Naive thymus-derived CD8-positive, alpha-beta T cell (primary cell): ENCODE data around the gene LRRC45. TPM values are rescaled to one million over a fixed set of nuclear protein-coding genes. Genes with fewer than 3 reads are reported as not detected.
"Not testable (repeated sequence)": the region's sequence is repeated elsewhere in the genome, so short reads cannot be mapped to it uniquely, and the experiment has no call there.

Source experiments
- ATAC-seq, 2 donors: fragments of 150-1000 bp; cut with Tn5 transposase in 1 of 2; sonication (Bioruptor Pico), chemical (Tn5 transposase) in 1 of 2; 1 replicate in 1 of 2; 2 replicates in 1 of 2; pipeline ENCODE4 v1.10.0; 2021; ENCODE audit warnings: mild to moderate bottlenecking in 2 of 2, moderate library complexity in 2 of 2
- POLR2A ChIA-PET: fragments of 350-600 bp; sonication (Branson Sonifier 250); formaldehyde crosslinking; loops from one replicate; lab custom pipeline; 2021; ENCODE audit warnings: antibody characterized with exemption; lab: Charles Lee
- DNase-seq, 10 donors: peaks; one replicate each; pipeline versions ENCODE4 v3.0.0 to v3.0.0-alpha.2; 2020 to 2022
- H3K27ac Mint-ChIP-seq, 10 donors: one replicate each; pipeline ENCODE4 v1.8.0; 2020 to 2022; ENCODE audit warnings: mild to moderate bottlenecking in 10 of 10, mixed read lengths in 10 of 10, moderate library complexity in 4 of 10, inconsistent platforms in 1 of 10
- H3K27me3 Mint-ChIP-seq, 5 donors: one replicate each; pipeline ENCODE4 v1.8.0; 2021 to 2022; ENCODE audit warnings: mixed read lengths in 5 of 5
- H3K36me3 Mint-ChIP-seq, 3 donors: one replicate each; pipeline ENCODE4 v1.8.0; 2020 to 2022; ENCODE audit warnings: mixed read lengths in 3 of 3, mild to moderate bottlenecking in 2 of 3, inconsistent platforms in 1 of 3
- H3K4me1 Mint-ChIP-seq, 4 donors: one replicate each; pipeline ENCODE4 v1.8.0; 2021 to 2022; ENCODE audit warnings: mixed read lengths in 4 of 4
- H3K4me3 Mint-ChIP-seq, 10 donors: one replicate each; pipeline ENCODE4 v1.8.0; 2020 to 2022; ENCODE audit warnings: mild to moderate bottlenecking in 10 of 10, mixed read lengths in 10 of 10, moderate library complexity in 6 of 10, inconsistent platforms in 1 of 10
- H3K9me3 Mint-ChIP-seq, 9 donors: one replicate each; pipeline ENCODE4 v1.8.0; 2020 to 2022; ENCODE audit warnings: mixed read lengths in 9 of 9, mild to moderate bottlenecking in 3 of 9, inconsistent platforms in 1 of 9, moderate library complexity in 1 of 9
- polyA plus RNA-seq, 3 donors: library from polyadenylated mRNA; unstranded; fragments of 300-500 nt; fragmentation: Illumina TruSeq; gene quantifications; one replicate each; pipeline ENCODE4 v1.2.3, GENCODE V29; 2021
- total RNA-seq, 8 experiments: library from RNA in 2 of 8; stranded (reverse) in 2 of 8; gene quantifications; one replicate each; pipeline ENCODE4 v1.2.3 and lab custom pipeline; 2021 to 2026

LRRC45 gene
- total and polyA plus RNA-seq, 5 experiments from 2014 or later: 2.7 to 12.5 (median 6.0) TPM

- DNase-seq: no peak
- Mint-ChIP-seq H3K36me3 (peaks cover 0 to 4% (median 3%) of the 10 kb centered on the region in 3 donors), H3K27ac (peak overlapping the region in 4 of 10 donors; percentile 34 to 95 (median 61)), H3K9me3 (no peaks in the 10 kb centered on the region), H3K4me3 (peak overlapping the region; percentile 63 to 96 (median 78)), H3K27me3 (no peaks in the 10 kb centered on the region), H3K4me1 (peaks cover 15 to 31% (median 28%) of the 10 kb centered on the region in 4 donors)
- no peak for ATAC-seq
- POLR2A ChIA-PET: interaction anchor here (0.6 to 1.5 kb wide), 6 partner anchors 13 to 134 kb away, joined by 3 to 4 read pairs (median 4); partner anchors contain the start of genes CENPX, GPS1, LRRC45 and RFNG
Measured at GRCh38 chr17:82035956-82036633, 13.0 kb downstream of the LRRC45 start.

GRCh38 chr17:82036634-82037091, 13.6 kb downstream of the LRRC45 start:
- peak overlapping the region in 2 of 10 donors; percentile 19 to 95 for H3K27ac Mint-ChIP-seq

GRCh38 chr17:82037092-82037888, 14.2 kb downstream of the LRRC45 start, which contains the start of gene DCXR:
Gene DCXR, minus strand, starts transcription at chr17:82037697. Its CDS starts 15 bp downstream, at chr17:82037682.
- ATAC-seq: peak; percentile 92 to 93
- Mint-ChIP-seq H3K27ac (peak within 1 kb of the TSS; percentile 66 to 95 (median 91)), H3K9me3 (no peaks in the 10 kb centered on the region), H3K4me1 (peaks cover 15 to 31% (median 28%) of the 10 kb centered on the region in 4 donors), H3K4me3 (peak within 1 kb of the TSS; percentile 81 to 96 (median 91)), H3K36me3 (peaks cover 0 to 4% (median 3%) of the 10 kb centered on the region in 3 donors), H3K27me3 (no peaks in the 10 kb centered on the region)
- peak; percentile 90 to 97 (median 93) for DNase-seq
- POLR2A ChIA-PET: interaction anchor here (0.6 to 2.6 kb wide), 21 partner anchors 10 to 530 kb away, joined by 3 to 23 read pairs (median 4); partner anchors contain the start of genes CENPX, DUS1L, FASN and GPS1

More at GRCh38 chr17:82036634-82037091, 13.6 kb downstream of the LRRC45 start:
- Mint-ChIP-seq H3K4me1 (peaks cover 15 to 31% (median 28%) of the 10 kb centered on the region in 4 donors), H3K36me3 (peaks cover 0 to 4% (median 3%) of the 10 kb centered on the region in 3 donors), H3K9me3 (no peaks in the 10 kb centered on the region), H3K27me3 (no peaks in the 10 kb centered on the region), H3K4me3 (peak overlapping the region; percentile 68 to 96 (median 81))
- DNase-seq (no peak), ATAC-seq (no peak)
- POLR2A ChIA-PET: interaction anchor here (0.8 to 2.5 kb wide), 6 partner anchors 14 to 121 kb away, joined by 3 to 18 read pairs (median 4); partner anchors contain the start of genes CENPX and LRRC45

GRCh38 chr17:82037889-82038195, 14.7 kb downstream of the LRRC45 start:
- Mint-ChIP-seq H3K9me3 (no peaks in the 10 kb centered on the region), H3K27ac (peak overlapping the region; percentile 66 to 95 (median 90)), H3K4me1 (peaks cover 15 to 31% (median 28%) of the 10 kb centered on the region in 4 donors), H3K4me3 (peak overlapping the region; percentile 81 to 96 (median 91)), H3K27me3 (no peaks in the 10 kb centered on the region), H3K36me3 (peaks cover 0 to 4% (median 3%) of the 10 kb centered on the region in 3 donors)
- ATAC-seq: no peak
- no peak for DNase-seq
- POLR2A ChIA-PET: interaction anchor here (0.6 to 2.6 kb wide), 18 partner anchors 10 to 531 kb away, joined by 3 to 23 read pairs (median 4); partner anchors contain the start of genes CENPX, DUS1L, FASN and GPS1

- peak overlapping the region in 1 of 10 donors; percentile 18 for H3K27ac Mint-ChIP-seq
Measured at GRCh38 chr17:82038796-82039409, 15.8 kb downstream of the LRRC45 start.

GRCh38 chr17:82039695-82040299, 16.7 kb downstream of the LRRC45 start:
- peaks cover 0 to 4% (median 3%) of the 10 kb centered on the region in 3 donors for H3K36me3 Mint-ChIP-seq
- POLR2A ChIA-PET: interaction anchor here (2.6 kb wide), 1 partner anchor 11 kb away, joined by 23 read pairs; the partner anchor contains the start of genes GPS1 and RFNG
- H3K4me1 Mint-ChIP-seq: peaks cover 14 to 31% (median 28%) of the 10 kb centered on the region in 4 donors
- no peaks in the 10 kb centered on the region for H3K27me3 Mint-ChIP-seq
- H3K4me3 Mint-ChIP-seq: no peak overlapping the region
- ATAC-seq (no peak), DNase-seq (no peak)
- no peaks in the 10 kb centered on the region for H3K9me3 Mint-ChIP-seq
- no peak overlapping the region for H3K27ac Mint-ChIP-seq

More at GRCh38 chr17:82038796-82039409, 15.8 kb downstream of the LRRC45 start:
- not testable (repeated sequence) for ATAC-seq, DNase-seq, H3K9me3 Mint-ChIP-seq, H3K36me3 Mint-ChIP-seq, H3K27me3 Mint-ChIP-seq
- Mint-ChIP-seq H3K4me3 (peak overlapping the region in 7 of 10 donors; percentile 1 to 63 (median 27)), H3K4me1 (peaks cover 15 to 31% (median 28%) of the 10 kb centered on the region in 4 donors)
- POLR2A ChIA-PET: interaction anchor here (0.6 to 2.6 kb wide), 3 partner anchors 12 to 88 kb away, joined by 3 to 23 read pairs (median 18); partner anchors contain the start of genes GPS1 and RFNG

GRCh38 chr17:82041144-82041814, 18.2 kb downstream of the LRRC45 start:
- Mint-ChIP-seq H3K36me3 (no peaks in the 10 kb centered on the region), H3K27ac (no peak overlapping the region), H3K27me3 (no peaks in the 10 kb centered on the region), H3K4me1 (peaks cover 11 to 19% (median 16%) of the 10 kb centered on the region in 4 donors), H3K9me3 (no peaks in the 10 kb centered on the region), H3K4me3 (no peak overlapping the region)
- no peak for ATAC-seq
- POLR2A ChIA-PET: interaction anchor here (0.8 kb wide), 1 partner anchor 10 kb away, joined by 4 read pairs; no protein-coding TSS in a partner anchor
- DNase-seq: no peak

- H3K27ac Mint-ChIP-seq: peak overlapping the region in 1 of 10 donors; percentile 65
- no peak for ATAC-seq
- POLR2A ChIA-PET: interaction anchor here (0.6 to 1.1 kb wide), 2 partner anchors 12 to 411 kb away, joined by 3 read pairs; no protein-coding TSS in a partner anchor
Measured at GRCh38 chr17:82042649-82043048, 19.5 kb downstream of the LRRC45 start.

GRCh38 chr17:82043507-82043906, 20.4 kb downstream of the LRRC45 start:
- POLR2A ChIA-PET: interaction anchor here (0.6 to 1.1 kb wide), 2 partner anchors 13 to 412 kb away, joined by 3 read pairs; no protein-coding TSS in a partner anchor
- Mint-ChIP-seq H3K27ac (no peak overlapping the region), H3K4me3 (no peak overlapping the region), H3K36me3 (peaks cover 0 to 8% (median 0%) of the 10 kb centered on the region in 3 donors), H3K9me3 (no peaks in the 10 kb centered on the region), H3K27me3 (no peaks in the 10 kb centered on the region), H3K4me1 (peaks cover 4 to 14% (median 8%) of the 10 kb centered on the region in 4 donors)
- ATAC-seq (no peak), DNase-seq (no peak)

More at GRCh38 chr17:82042649-82043048, 19.5 kb downstream of the LRRC45 start:
- Mint-ChIP-seq H3K9me3 (no peaks in the 10 kb centered on the region), H3K4me1 (peaks cover 9 to 20% (median 13%) of the 10 kb centered on the region in 4 donors), H3K36me3 (peaks cover 0 to 7% (median 0%) of the 10 kb centered on the region in 3 donors), H3K4me3 (no peak overlapping the region), H3K27me3 (no peaks in the 10 kb centered on the region)
- DNase-seq: no peak

- Mint-ChIP-seq H3K9me3 (no peaks in the 10 kb centered on the region), H3K4me1 (peaks cover 0 to 19% (median 10%) of the 10 kb centered on the region in 4 donors), H3K4me3 (no peak overlapping the region), H3K27me3 (no peaks in the 10 kb centered on the region), H3K36me3 (peaks cover 0 to 10% (median 0%) of the 10 kb centered on the region in 3 donors), H3K27ac (peak overlapping the region in 1 of 10 donors; percentile 48)
- DNase-seq: no peak
- POLR2A ChIA-PET: no interaction called here
- no peak for ATAC-seq
Measured at GRCh38 chr17:82045936-82046484, 22.9 kb downstream of the LRRC45 start.
